ENCODE data around the gene KIF24.

GRCh38 chr9:34374905-34375552 is 46.0 kb upstream of the KIF24 start:
- no peak for TF ChIP-seq CTCF (IDR thresholded peaks at IDR 0.05)
- TF ChIP-seq POLR2A (IDR thresholded peaks at IDR 0.05) = no peak
- no peak for TF ChIP-seq EP300 (IDR thresholded peaks at IDR 0.05)
